ENCODE results near the gene ANGPTL5.

ANGPTL5 gene

DNA sequence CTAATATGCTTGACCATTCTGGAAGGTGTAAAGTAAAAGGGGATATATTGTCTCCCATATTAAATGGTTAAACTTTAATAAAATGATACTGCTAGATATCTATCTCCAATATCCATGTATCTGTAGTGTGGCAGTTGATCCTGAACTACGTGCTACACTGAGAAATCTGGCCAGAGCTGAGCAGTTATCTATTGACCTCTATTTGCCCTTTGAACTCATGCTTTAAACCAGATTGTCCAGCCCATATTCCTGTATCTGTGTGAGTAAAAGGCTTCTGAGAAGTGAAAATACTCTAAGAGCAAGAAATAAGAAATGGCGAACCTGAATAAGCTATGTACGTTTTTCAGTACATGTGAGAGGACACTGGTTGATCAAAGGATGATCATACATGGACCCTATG, 39.0 kb upstream of the ANGPTL5 start:
- Histone ChIP-seq H2BK120ac (ENCODE audit: low read depth, low read length) (no peak overlapping the region), H2BK12ac (ENCODE audit: low read length) (no peak overlapping the region), H3K4me1 (ENCODE audit: control insufficient read depth in 2 of 2, insufficient read depth in 1 of 2, low read depth in 1 of 2, low read length in 2 of 2) (no peaks in the 10 kb centered on the region), H2BK15ac (ENCODE audit: low read length) (no peak overlapping the region), H3K4me3 (ENCODE audit: low read length in 2 of 2) (no peak overlapping the region), H4K91ac (ENCODE audit: low read depth, low read length, poor library complexity) (no peak overlapping the region), H2AK5ac (ENCODE audit: low read depth, low read length) (no peak overlapping the region), H3K9me3 (replicated peaks in 1 of 2; ENCODE audit: control insufficient read depth in 2 of 2, insufficient read depth in 1 of 2, low read depth in 1 of 2, low read length in 2 of 2) (no peaks in the 10 kb centered on the region), H3K4me2 (ENCODE audit: insufficient read depth, low read length, poor library complexity, severe bottlenecking) (no peak overlapping the region), H2BK5ac (ENCODE audit: low read length) (no peak overlapping the region), H4K8ac (ENCODE audit: low read depth, low read length) (no peak overlapping the region), H3K9ac (ENCODE audit: low read depth, low read length, poor library complexity) (no peak overlapping the region), H3K14ac (ENCODE audit: low read length) (no peak overlapping the region), H3K23ac (ENCODE audit: low read depth, low read length, poor library complexity) (no peak overlapping the region), H3K27ac (replicated peaks; ENCODE audit: low read length) (no peak overlapping the region), H3K79me1 (ENCODE audit: low read depth, low read length) (no peaks in the 10 kb centered on the region), H3K4ac (ENCODE audit: low read length) (no peak overlapping the region), H2AFZ (ENCODE audit: low read length) (no peak overlapping the region), H3K36me3 (replicated peaks in 1 of 2; ENCODE audit: control insufficient read depth in 2 of 2, insufficient read depth in 2 of 2, low read length in 2 of 2) (no peaks in the 10 kb centered on the region), H3K18ac (ENCODE audit: low read length) (no peak overlapping the region), H3K27me3 (ENCODE audit: control insufficient read depth in 3 of 3, insufficient read depth in 3 of 3, low read depth in 1 of 3, low read length in 3 of 3) (no peaks in the 10 kb centered on the region)
- no CpG with 5 or more reads among the region's 3 CpGs for WGBS, 2 donors (ENCODE audit: extremely low coverage in 2 of 2, insufficient read length in 2 of 2, insufficient replicate concordance in 1 of 2)
- no peak for DNase-seq (ENCODE audit: low spot score)

DNA sequence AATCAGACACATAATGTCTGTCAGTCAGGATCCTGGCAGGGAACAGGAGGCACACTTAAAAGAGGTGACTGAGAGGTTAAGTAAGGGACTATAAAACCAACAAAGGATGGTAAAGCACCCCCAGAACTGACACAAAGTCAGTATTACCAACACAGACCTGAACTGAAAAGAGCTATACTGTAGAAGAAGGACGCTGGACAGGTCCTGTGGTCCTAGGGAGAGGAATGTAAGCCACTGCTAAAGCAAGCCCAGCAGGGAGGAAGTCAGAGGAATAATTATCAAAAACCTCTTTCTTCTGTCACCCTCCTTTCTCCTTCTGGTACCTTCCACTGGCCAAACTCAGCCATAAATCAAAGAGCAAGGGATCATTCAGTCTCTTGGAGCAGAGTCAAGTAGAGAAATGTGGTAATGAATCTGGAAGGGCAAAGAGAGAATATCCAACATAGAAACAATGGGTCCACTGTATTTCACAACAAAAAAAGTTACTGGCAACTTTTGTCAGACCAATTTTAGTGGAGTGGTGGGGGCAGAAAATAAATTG, 33.4 kb upstream of the ANGPTL5 start:
- Histone ChIP-seq H2BK12ac (ENCODE audit: low read length) (no peak overlapping the region), H3K18ac (ENCODE audit: low read length) (no peak overlapping the region), H3K9ac (ENCODE audit: low read depth, low read length, poor library complexity) (no peak overlapping the region), H4K8ac (ENCODE audit: low read depth, low read length) (no peak overlapping the region), H3K36me3 (replicated peaks in 1 of 2; ENCODE audit: control insufficient read depth in 2 of 2, insufficient read depth in 2 of 2, low read length in 2 of 2) (no peaks in the 10 kb centered on the region), H3K79me1 (ENCODE audit: low read depth, low read length) (no peaks in the 10 kb centered on the region), H2AK5ac (ENCODE audit: low read depth, low read length) (no peak overlapping the region), H2AFZ (ENCODE audit: low read length) (no peak overlapping the region), H2BK120ac (ENCODE audit: low read depth, low read length) (no peak overlapping the region), H3K14ac (ENCODE audit: low read length) (no peak overlapping the region), H4K91ac (ENCODE audit: low read depth, low read length, poor library complexity) (no peak overlapping the region), H3K4me1 (ENCODE audit: control insufficient read depth in 2 of 2, insufficient read depth in 1 of 2, low read depth in 1 of 2, low read length in 2 of 2) (no peaks in the 10 kb centered on the region), H3K4me2 (ENCODE audit: insufficient read depth, low read length, poor library complexity, severe bottlenecking) (no peak overlapping the region), H2BK15ac (ENCODE audit: low read length) (no peak overlapping the region), H3K27ac (replicated peaks; ENCODE audit: low read length) (no peak overlapping the region), H3K4ac (ENCODE audit: low read length) (no peak overlapping the region), H3K9me3 (replicated peaks in 1 of 2; ENCODE audit: control insufficient read depth in 2 of 2, insufficient read depth in 1 of 2, low read depth in 1 of 2, low read length in 2 of 2) (no peaks in the 10 kb centered on the region), H2BK5ac (ENCODE audit: low read length) (no peak overlapping the region), H3K4me3 (ENCODE audit: low read length in 2 of 2) (no peak overlapping the region), H3K27me3 (ENCODE audit: control insufficient read depth in 3 of 3, insufficient read depth in 3 of 3, low read depth in 1 of 3, low read length in 3 of 3) (no peaks in the 10 kb centered on the region), H3K23ac (ENCODE audit: low read depth, low read length, poor library complexity) (no peak overlapping the region)
- WGBS, 2 donors (ENCODE audit: extremely low coverage in 2 of 2, insufficient read length in 2 of 2, insufficient replicate concordance in 1 of 2) = no CpG with 5 or more reads among the region's 1 CpG
- DNase-seq (ENCODE audit: low spot score) = no peak

DNA sequence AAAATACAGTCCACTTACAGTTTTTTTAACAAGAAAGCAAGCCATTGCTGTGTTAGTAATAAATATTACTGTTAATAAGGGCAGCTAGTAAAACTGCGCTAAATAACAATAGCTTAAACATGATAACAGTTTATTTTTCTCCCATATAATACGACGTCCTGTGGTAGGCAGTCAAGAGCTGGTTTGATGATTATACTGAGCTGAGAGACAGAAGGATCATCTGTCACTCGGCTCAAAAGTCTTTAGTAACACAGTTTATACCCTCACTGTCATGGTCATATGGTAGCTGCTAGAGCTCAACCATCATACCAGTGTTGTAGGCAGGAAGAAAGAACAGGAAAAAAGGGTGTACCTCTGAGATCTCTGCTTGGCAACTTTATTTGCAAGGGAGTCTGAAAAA, 29.1 kb upstream of the ANGPTL5 start:
- no peak overlapping the region for H3K23ac ChIP-seq (ENCODE audit: low read depth, low read length, poor library complexity)

DNA sequence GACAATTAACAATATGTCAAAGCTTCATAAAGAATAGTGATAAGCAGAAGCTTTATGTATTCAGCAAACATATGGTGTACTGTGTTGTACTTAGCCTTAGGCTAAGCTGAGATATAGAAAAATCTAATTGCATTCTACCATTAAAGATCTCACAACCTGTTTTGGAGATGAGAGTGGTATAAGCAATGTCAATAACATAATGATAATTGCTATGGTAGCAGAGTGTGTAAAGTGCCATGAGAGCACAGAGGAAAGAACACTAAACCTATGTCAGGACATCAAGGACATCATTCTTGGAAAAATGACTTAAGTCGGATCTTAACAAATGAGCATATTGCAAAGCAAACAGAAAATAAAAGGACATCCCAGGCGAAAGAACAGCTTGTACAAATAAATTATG, 28.6 kb upstream of the ANGPTL5 start:
- H4K8ac ChIP-seq (ENCODE audit: low read depth, low read length) = no peak overlapping the region
- no peak overlapping the region for H2BK5ac ChIP-seq (ENCODE audit: low read length)
- no peak overlapping the region for H3K27ac ChIP-seq (replicated peaks; ENCODE audit: low read length)
- DNase-seq (ENCODE audit: low spot score) = no peak
- no CpG with 5 or more reads among the region's 2 CpGs for WGBS, 2 donors (ENCODE audit: extremely low coverage in 2 of 2, insufficient read length in 2 of 2, insufficient replicate concordance in 1 of 2)
- H3K14ac ChIP-seq (ENCODE audit: low read length) = no peak overlapping the region
- H4K91ac ChIP-seq (ENCODE audit: low read depth, low read length, poor library complexity) = no peak overlapping the region
- H2AK5ac ChIP-seq (ENCODE audit: low read depth, low read length) = no peak overlapping the region
- H2BK15ac ChIP-seq (ENCODE audit: low read length) = no peak overlapping the region
- no peaks in the 10 kb centered on the region for H3K36me3 ChIP-seq (replicated peaks in 1 of 2; ENCODE audit: control insufficient read depth in 2 of 2, insufficient read depth in 2 of 2, low read length in 2 of 2)
- no peak overlapping the region for H3K9ac ChIP-seq (ENCODE audit: low read depth, low read length, poor library complexity)
- H3K4ac ChIP-seq (ENCODE audit: low read length) = no peak overlapping the region
- no peak overlapping the region for H3K18ac ChIP-seq (ENCODE audit: low read length)
- no peak overlapping the region for H2BK12ac ChIP-seq (ENCODE audit: low read length)
- H2AFZ ChIP-seq (ENCODE audit: low read length) = no peak overlapping the region
- no peak overlapping the region for H3K4me3 ChIP-seq (ENCODE audit: low read length in 2 of 2)
- H3K23ac ChIP-seq (ENCODE audit: low read depth, low read length, poor library complexity) = no peak overlapping the region
- H3K4me1 ChIP-seq (ENCODE audit: control insufficient read depth in 2 of 2, insufficient read depth in 1 of 2, low read depth in 1 of 2, low read length in 2 of 2) = no peaks in the 10 kb centered on the region
- H3K4me2 ChIP-seq (ENCODE audit: insufficient read depth, low read length, poor library complexity, severe bottlenecking) = no peak overlapping the region
- H2BK120ac ChIP-seq (ENCODE audit: low read depth, low read length) = no peak overlapping the region
- no peaks in the 10 kb centered on the region for H3K79me1 ChIP-seq (ENCODE audit: low read depth, low read length)
- no peaks in the 10 kb centered on the region for H3K9me3 ChIP-seq (replicated peaks in 1 of 2; ENCODE audit: control insufficient read depth in 2 of 2, insufficient read depth in 1 of 2, low read depth in 1 of 2, low read length in 2 of 2)
- H3K27me3 ChIP-seq (ENCODE audit: control insufficient read depth in 3 of 3, insufficient read depth in 3 of 3, low read depth in 1 of 3, low read length in 3 of 3) = no peaks in the 10 kb centered on the region

More for the DNA sequence above, 29.1 kb upstream of the ANGPTL5 start:
- no peaks in the 10 kb centered on the region for H3K4me1 ChIP-seq (ENCODE audit: control insufficient read depth in 2 of 2, insufficient read depth in 1 of 2, low read depth in 1 of 2, low read length in 2 of 2)
- no peak overlapping the region for H2AFZ ChIP-seq (ENCODE audit: low read length)
- H3K9me3 ChIP-seq (replicated peaks in 1 of 2; ENCODE audit: control insufficient read depth in 2 of 2, insufficient read depth in 1 of 2, low read depth in 1 of 2, low read length in 2 of 2) = no peaks in the 10 kb centered on the region
- no peak overlapping the region for H2BK12ac ChIP-seq (ENCODE audit: low read length)
- H3K4ac ChIP-seq (ENCODE audit: low read length) = no peak overlapping the region
- H3K18ac ChIP-seq (ENCODE audit: low read length) = no peak overlapping the region
- WGBS, 2 donors (ENCODE audit: extremely low coverage in 2 of 2, insufficient read length in 2 of 2, insufficient replicate concordance in 1 of 2) = no CpG with 5 or more reads among the region's 4 CpGs
- H2AK5ac ChIP-seq (ENCODE audit: low read depth, low read length) = no peak overlapping the region
- no peak overlapping the region for H4K8ac ChIP-seq (ENCODE audit: low read depth, low read length)
- no peak overlapping the region for H3K4me3 ChIP-seq (ENCODE audit: low read length in 2 of 2)
- H3K79me1 ChIP-seq (ENCODE audit: low read depth, low read length) = no peaks in the 10 kb centered on the region
- no peak overlapping the region for H3K27ac ChIP-seq (replicated peaks; ENCODE audit: low read length)
- H3K14ac ChIP-seq (ENCODE audit: low read length) = no peak overlapping the region
- no peak overlapping the region for H3K4me2 ChIP-seq (ENCODE audit: insufficient read depth, low read length, poor library complexity, severe bottlenecking)
- no peak for DNase-seq (ENCODE audit: low spot score)
- no peak overlapping the region for H3K9ac ChIP-seq (ENCODE audit: low read depth, low read length, poor library complexity)
- H2BK5ac ChIP-seq (ENCODE audit: low read length) = no peak overlapping the region
- H2BK15ac ChIP-seq (ENCODE audit: low read length) = no peak overlapping the region
- no peak overlapping the region for H2BK120ac ChIP-seq (ENCODE audit: low read depth, low read length)
- no peaks in the 10 kb centered on the region for H3K27me3 ChIP-seq (ENCODE audit: control insufficient read depth in 3 of 3, insufficient read depth in 3 of 3, low read depth in 1 of 3, low read length in 3 of 3)
- H3K36me3 ChIP-seq (replicated peaks in 1 of 2; ENCODE audit: control insufficient read depth in 2 of 2, insufficient read depth in 2 of 2, low read length in 2 of 2) = no peaks in the 10 kb centered on the region
- H4K91ac ChIP-seq (ENCODE audit: low read depth, low read length, poor library complexity) = no peak overlapping the region
